Lower leg skin (tissue), 4 donors: ENCODE results near the gene PDSS2. TPM values are rescaled to one million over a fixed set of nuclear protein-coding genes. Genes with fewer than 3 reads are reported as not detected.

Experiments
- DNase-seq, 2 donors: peaks; one replicate each; pipeline ENCODE4 v3.0.0-alpha.2; 2019; ENCODE audit warnings: low spot score in 2 of 2
- H3K4me3 ChIP-seq: fragments of 200-600 bp; sonication (generic); 2 replicates; pipeline ENCODE4 v1.5.1; 2017; ENCODE audit warnings: mild to moderate bottlenecking, low read depth; ENCODE audit not compliant: poor library complexity, severe bottlenecking
- POLR2A ChIP-seq, 2 donors: fragments of 450-650 bp; IDR thresholded peaks; one replicate each; pipeline ENCODE4 v1.6.1; 2016 to 2017; ENCODE audit warnings: antibody characterized with exemption in 2 of 2, mild to moderate bottlenecking in 1 of 2, moderate library complexity in 1 of 2
- WGBS, 2 donors: methylation state at CpG; one replicate each; pipeline ENCODE4 v1.1.5; 2018; 5-methylcytosine and 5-hydroxymethylcytosine counted together
- intact Hi-C: fragments of 100-400 bp; cut with DNase I; formaldehyde crosslinking; loops from one replicate; pipeline ENCODE4 v1.15.0; 2023; ENCODE audit warnings: low total_unique reads
- total RNA-seq, 4 donors: library from RNA; depleted of rRNA; stranded (reverse); fragments of >200 nt; gene quantifications; one replicate each; pipeline ENCODE4 v1.1.0, GENCODE V29; 2016
- TF ChIP-seq, protein P1 (sequence below), 3 donors: fragments of 450-650 bp; IDR thresholded peaks; one replicate each; pipeline ENCODE4 v1.5.1; 2016; ENCODE audit warnings: antibody characterized with exemption in 3 of 3, mild to moderate bottlenecking in 3 of 3, moderate library complexity in 2 of 3

Gene PDSS2
- total RNA-seq, 4 donors from 2014 or later = 6.9 to 14.8 (median 11.4) TPM

DNA sequence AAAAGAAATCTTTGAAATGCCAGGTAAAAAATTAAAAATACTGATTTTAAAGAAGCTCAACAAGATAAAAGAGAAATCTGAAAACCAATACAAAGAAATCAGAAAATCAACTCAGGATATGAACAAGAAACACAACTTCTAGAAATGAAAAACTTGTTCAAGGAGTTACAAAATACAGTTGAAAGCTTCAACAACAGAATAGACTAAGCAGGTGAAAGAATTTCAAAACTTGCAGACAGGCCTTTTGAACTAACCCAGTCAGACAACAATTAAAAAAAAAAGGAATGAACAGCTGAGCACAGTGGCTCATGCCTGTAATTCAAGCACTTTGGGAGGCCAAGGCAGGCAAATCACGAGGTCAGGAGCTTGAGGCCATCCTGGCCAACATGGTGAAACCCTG lies 57.8 kb downstream of the PDSS2 start:
- TF ChIP-seq POLR2A (IDR thresholded peaks at IDR 0.05) = no peak
- TF ChIP-seq, protein P1, sequence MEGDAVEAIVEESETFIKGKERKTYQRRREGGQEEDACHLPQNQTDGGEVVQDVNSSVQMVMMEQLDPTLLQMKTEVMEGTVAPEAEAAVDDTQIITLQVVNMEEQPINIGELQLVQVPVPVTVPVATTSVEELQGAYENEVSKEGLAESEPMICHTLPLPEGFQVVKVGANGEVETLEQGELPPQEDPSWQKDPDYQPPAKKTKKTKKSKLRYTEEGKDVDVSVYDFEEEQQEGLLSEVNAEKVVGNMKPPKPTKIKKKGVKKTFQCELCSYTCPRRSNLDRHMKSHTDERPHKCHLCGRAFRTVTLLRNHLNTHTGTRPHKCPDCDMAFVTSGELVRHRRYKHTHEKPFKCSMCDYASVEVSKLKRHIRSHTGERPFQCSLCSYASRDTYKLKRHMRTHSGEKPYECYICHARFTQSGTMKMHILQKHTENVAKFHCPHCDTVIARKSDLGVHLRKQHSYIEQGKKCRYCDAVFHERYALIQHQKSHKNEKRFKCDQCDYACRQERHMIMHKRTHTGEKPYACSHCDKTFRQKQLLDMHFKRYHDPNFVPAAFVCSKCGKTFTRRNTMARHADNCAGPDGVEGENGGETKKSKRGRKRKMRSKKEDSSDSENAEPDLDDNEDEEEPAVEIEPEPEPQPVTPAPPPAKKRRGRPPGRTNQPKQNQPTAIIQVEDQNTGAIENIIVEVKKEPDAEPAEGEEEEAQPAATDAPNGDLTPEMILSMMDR (IDR thresholded peaks at IDR 0.05) = no peak
- intact Hi-C loops = no loop called here

DNA sequence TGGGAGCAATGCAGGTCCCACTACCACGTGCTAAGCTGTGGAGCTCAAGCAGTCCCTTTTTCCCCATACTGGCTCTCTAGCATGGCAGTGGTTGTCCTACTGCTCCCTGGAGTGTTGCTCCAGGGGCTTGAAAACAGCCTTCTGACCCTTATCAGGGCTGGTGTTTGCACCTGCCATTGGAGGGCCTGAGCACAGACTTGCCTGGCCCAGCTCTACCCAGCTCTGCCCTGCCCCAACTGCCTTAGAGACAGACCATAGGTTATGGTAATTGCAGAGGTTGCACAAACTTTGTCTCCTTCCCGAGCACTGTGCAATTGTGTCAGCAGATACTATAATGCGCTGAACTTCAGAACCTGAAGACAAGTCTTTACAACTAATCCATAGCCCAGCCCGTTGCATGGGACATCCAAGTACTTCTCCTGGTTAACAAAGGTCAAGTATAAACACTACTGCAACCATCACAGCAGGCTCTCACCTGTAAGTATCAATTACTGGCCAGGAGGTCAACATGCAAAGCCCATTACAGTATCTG lies 58.7 kb downstream of the PDSS2 start:
- intact Hi-C loops = no loop called here
- no peak overlapping the region for H3K4me3 ChIP-seq
- no peak for TF ChIP-seq POLR2A (IDR thresholded peaks at IDR 0.05)
- TF ChIP-seq, protein P1 (IDR thresholded peaks at IDR 0.05) = no peak
- WGBS, 2 donors = 93 to 100% methylated on average over 4 of the region's 4 CpGs
- no peak for DNase-seq

More for the DNA sequence above, 57.8 kb downstream of the PDSS2 start:
- no peak overlapping the region for H3K4me3 ChIP-seq
- WGBS, 2 donors = 90 to 100% methylated on average over 1 of the region's 1 CpG
- DNase-seq = no peak

DNA sequence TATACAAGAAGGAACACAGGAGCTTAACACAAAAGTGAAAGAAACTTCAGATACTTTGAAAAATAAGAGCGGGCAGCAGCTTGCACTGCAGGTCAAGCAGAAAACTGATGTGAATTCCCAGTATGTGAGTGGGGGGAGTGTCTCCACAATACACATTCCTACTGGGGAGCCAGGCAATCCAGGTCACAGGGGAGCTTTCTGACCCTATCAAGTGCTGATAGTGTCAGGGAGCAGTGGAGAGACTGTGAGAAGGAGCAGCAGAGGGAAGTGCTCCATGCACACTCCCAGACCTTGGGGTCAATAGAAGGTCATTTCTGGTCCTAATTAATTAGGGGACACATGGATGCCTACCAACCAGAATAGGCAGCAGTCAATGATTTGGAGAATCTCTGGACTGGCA lies 59.4 kb downstream of the PDSS2 start:
- H3K4me3 ChIP-seq = no peak overlapping the region
- DNase-seq = no peak
- 82 to 100% methylated on average over 1 of the region's 1 CpG for WGBS, 2 donors
- intact Hi-C loops = no loop called here
- no peak for TF ChIP-seq POLR2A (IDR thresholded peaks at IDR 0.05)
- TF ChIP-seq, protein P1 (IDR thresholded peaks at IDR 0.05) = no peak

DNA sequence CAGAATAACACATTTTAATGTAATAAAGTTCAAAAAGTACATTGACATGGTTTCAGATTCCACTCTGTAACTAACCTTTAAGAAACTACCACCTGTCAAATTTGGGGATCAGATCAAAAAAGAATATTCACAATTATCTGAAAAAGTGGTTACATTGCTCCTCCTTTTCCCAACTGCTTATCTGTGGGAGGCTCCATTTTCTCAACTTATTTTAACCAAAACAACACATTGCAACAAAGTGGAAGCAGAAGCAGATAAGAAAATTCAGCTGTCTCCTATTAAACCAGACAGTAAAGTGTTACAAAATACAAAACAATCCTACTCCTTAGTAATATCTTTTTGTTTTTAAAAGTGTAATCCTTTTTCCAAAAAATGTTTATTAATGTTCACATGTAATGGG lies 61.4 kb downstream of the PDSS2 start:
- TF ChIP-seq, protein P1 (IDR thresholded peaks at IDR 0.05) = no peak
- TF ChIP-seq POLR2A (IDR thresholded peaks at IDR 0.05) = no peak
- no peak for DNase-seq
- intact Hi-C loops = no loop called here
- H3K4me3 ChIP-seq = no peak overlapping the region

DNA sequence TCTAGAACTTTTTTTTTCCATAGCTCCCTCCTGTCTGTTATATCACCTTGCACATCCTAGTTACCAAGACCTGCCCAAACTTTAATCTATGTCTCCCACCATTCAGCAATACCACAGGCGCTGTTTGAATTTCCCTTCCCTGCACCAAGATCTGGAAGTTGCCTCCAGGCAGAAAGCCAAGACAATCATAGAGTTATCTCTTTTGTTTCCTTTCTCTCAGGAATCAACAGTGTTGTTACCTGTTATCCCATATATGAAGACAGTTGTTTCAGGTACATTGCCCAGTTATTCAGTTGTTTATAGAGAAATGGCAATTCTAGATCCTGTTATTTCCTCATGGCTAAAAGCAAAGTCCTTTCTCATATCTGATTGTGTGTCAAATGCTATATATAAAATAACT lies 63.2 kb downstream of the PDSS2 start:
- intact Hi-C loops = no loop called here
- no peak for DNase-seq
- no peak for TF ChIP-seq POLR2A (IDR thresholded peaks at IDR 0.05)
- TF ChIP-seq, protein P1 (IDR thresholded peaks at IDR 0.05) = no peak
- 85 to 98% methylated on average over 1 of the region's 1 CpG for WGBS, 2 donors
- H3K4me3 ChIP-seq = no peak overlapping the region

DNA sequence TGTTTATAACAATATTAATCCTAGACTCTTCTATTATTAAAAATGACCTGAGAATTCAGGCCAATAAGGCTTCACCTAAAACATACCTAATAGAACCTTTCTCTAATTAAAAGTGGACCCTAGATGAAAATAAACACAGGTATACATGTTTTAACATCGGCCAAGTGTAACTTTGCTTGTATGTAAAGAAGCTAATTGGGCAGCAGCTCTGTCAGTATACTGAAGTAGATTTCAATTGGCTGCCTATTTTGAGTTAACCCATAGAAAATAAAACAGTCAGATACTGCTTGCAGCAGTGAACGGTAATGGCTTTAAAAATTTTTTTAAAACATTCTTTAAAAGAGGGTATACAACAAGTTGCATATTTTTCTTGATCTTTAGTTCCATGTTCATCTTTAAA lies 67.3 kb downstream of the PDSS2 start:
- H3K4me3 ChIP-seq = no peak overlapping the region
- TF ChIP-seq POLR2A (IDR thresholded peaks at IDR 0.05) = no peak
- TF ChIP-seq, protein P1 (IDR thresholded peaks at IDR 0.05) = no peak
- intact Hi-C loops = loop anchor here (5.0 kb wide), 1 partner anchor 215 kb away; no protein-coding TSS in a partner anchor
- no peak for DNase-seq
- WGBS, 2 donors = 88 to 96% methylated on average over 2 of the region's 2 CpGs
